IMR-90 (cell line): ENCODE measurements around the gene DOCK9. TPM values are rescaled to one million over a fixed set of nuclear protein-coding genes. Genes with fewer than 3 reads are reported as not detected.

ENCODE experiments used
- ATAC-seq: fragments of 200-7000 bp; cut with Tn5 transposase; 2 replicates; pipeline ENCODE4 v1.9.1; 2020; ENCODE audit warnings: low read depth, mild to moderate bottlenecking, moderate library complexity
- BruUV-seq: library from RNA; stranded (reverse); fragments of 400-500 nt; replicated peaks from 2 replicates; lab custom pipeline; 2021; lab: Mats Ljungman, UMichigan
- CTCF ChIA-PET: fragments of 300-600 bp; formaldehyde crosslinking; extraction: SDS; loops from one replicate; lab custom pipeline; 2021; ENCODE audit warnings: antibody characterized with exemption; lab: Yijun Ruan, JAX
- POLR2A ChIA-PET: fragments of 300-600 bp; sonication (Branson Sonifier 250); formaldehyde crosslinking; loops from one replicate; lab custom pipeline; 2022; ENCODE audit warnings: antibody characterized with exemption; ENCODE audit not compliant: unreplicated experiment; lab: Charles Lee
- DNase-seq: peaks from one replicate; pipeline ENCODE4 v3.0.0; 2013
- H2AFZ ChIP-seq: replicated peaks from 2 replicates; pipeline ENCODE3; 2013; ENCODE audit warnings: low read length, mild to moderate bottlenecking; ENCODE audit not compliant: poor library complexity
- H2AK5ac ChIP-seq: 2 replicates; pipeline ENCODE4 v1.6.1; 2013; ENCODE audit warnings: low read depth, low read length, inconsistent platforms
- H2AK9ac ChIP-seq: replicated peaks from 2 replicates; pipeline ENCODE3; 2013; ENCODE audit warnings: mild to moderate bottlenecking, low read depth, low read length, moderate library complexity; ENCODE audit not compliant: poor library complexity
- H2BK120ac ChIP-seq: 2 replicates; pipeline ENCODE4 v1.6.1; 2013; ENCODE audit warnings: low read depth, low read length, inconsistent platforms
- H2BK15ac ChIP-seq: 3 replicates; pipeline ENCODE4 v1.6.1; 2013; ENCODE audit warnings: low read depth, low read length, inconsistent platforms
- H2BK20ac ChIP-seq: 2 replicates; pipeline ENCODE4 v1.6.1; 2013; ENCODE audit warnings: low read depth, mild to moderate bottlenecking, inconsistent platforms, low read length, moderate library complexity
- H2BK5ac ChIP-seq: 2 replicates; pipeline ENCODE4 v1.6.1; 2013; ENCODE audit warnings: mild to moderate bottlenecking, low read depth, low read length, inconsistent platforms; ENCODE audit not compliant: poor library complexity, severe bottlenecking
- H3K14ac ChIP-seq: replicated peaks from 2 replicates; pipeline ENCODE4 v1.6.1; 2013; ENCODE audit warnings: low read depth, low read length, inconsistent platforms
- H3K18ac ChIP-seq: 2 replicates; pipeline ENCODE4 v1.6.1; 2013; ENCODE audit warnings: low read depth, low read length, control low read depth
- H3K23ac ChIP-seq: 2 replicates; pipeline ENCODE4 v1.6.1; 2013; ENCODE audit warnings: low read depth, low read length, inconsistent platforms
- H3K27ac ChIP-seq: 2 replicates; pipeline ENCODE4 v1.5.1; 2013; ENCODE audit warnings: mild to moderate bottlenecking, control low read depth, low read length; ENCODE audit not compliant: insufficient read depth
- H3K27me3 ChIP-seq: 2 replicates; pipeline ENCODE4 v1.6.1; 2013; ENCODE audit warnings: low read length; ENCODE audit not compliant: control insufficient read depth, insufficient read depth
- H3K36me3 ChIP-seq: 2 replicates; pipeline ENCODE4 v1.6.1; 2013; ENCODE audit warnings: low read length, mixed read lengths; ENCODE audit not compliant: control insufficient read depth, insufficient read depth
- H3K4ac ChIP-seq: 2 replicates; pipeline ENCODE4 v1.6.1; 2013; ENCODE audit warnings: low read depth, low read length, inconsistent platforms
- H3K4me1 ChIP-seq: 2 replicates; pipeline ENCODE4 v1.6.1; 2013; ENCODE audit warnings: low read length, mixed read lengths; ENCODE audit not compliant: control insufficient read depth, insufficient read depth
- H3K4me2 ChIP-seq: 2 replicates; pipeline ENCODE4 v1.6.1; 2013; ENCODE audit warnings: low read depth, mild to moderate bottlenecking, control low read depth, low read length, moderate library complexity
- H3K4me3 ChIP-seq: 2 replicates; pipeline ENCODE4 v1.5.1; 2013; ENCODE audit warnings: low read depth, mild to moderate bottlenecking, control low read depth, low read length, moderate library complexity; ENCODE audit not compliant: insufficient read depth
- H3K56ac ChIP-seq: 2 replicates; pipeline ENCODE4 v1.6.1; 2013; ENCODE audit warnings: low read length, inconsistent platforms; ENCODE audit not compliant: insufficient read depth; ENCODE audit errors: extremely low read depth
- H3K79me1 ChIP-seq, 2 experiments: 2 replicates each; pipeline ENCODE4 v1.6.1; 2013; ENCODE audit warnings: low read length in 2 of 2, inconsistent platforms in 1 of 2, low read depth in 1 of 2
- H3K9ac ChIP-seq: 2 replicates; pipeline ENCODE4 v1.6.1; 2013; ENCODE audit warnings: low read depth, low read length, control low read depth
- H3K9me1 ChIP-seq: 2 replicates; pipeline ENCODE4 v1.6.1; 2013; ENCODE audit warnings: low read length, inconsistent platforms; ENCODE audit not compliant: insufficient read depth
- H3K9me3 ChIP-seq: 2 replicates; pipeline ENCODE4 v1.6.1; 2013; ENCODE audit warnings: low read length; ENCODE audit not compliant: control insufficient read depth, insufficient read depth
- H4K20me1 ChIP-seq: 2 replicates; pipeline ENCODE4 v1.6.1; 2013; ENCODE audit warnings: low read length, inconsistent platforms; ENCODE audit not compliant: insufficient read depth
- H4K5ac ChIP-seq: 2 replicates; pipeline ENCODE4 v1.6.1; 2013; ENCODE audit warnings: mild to moderate bottlenecking, low read depth, low read length, control low read depth
- H4K8ac ChIP-seq, 2 experiments: 2 replicates each; pipeline ENCODE4 v1.6.1; 2013; ENCODE audit warnings: low read depth in 2 of 2, low read length in 2 of 2, control low read depth in 1 of 2, inconsistent platforms in 1 of 2
- H4K91ac ChIP-seq: 2 replicates; pipeline ENCODE4 v1.6.1; 2013; ENCODE audit warnings: low read depth, low read length, inconsistent platforms; ENCODE audit not compliant: insufficient read depth
- BHLHE40 ChIP-seq: fragments of 150-350 bp; IDR thresholded peaks from 2 replicates; pipeline ENCODE4 v1.6.1; 2016; ENCODE audit warnings: mild to moderate bottlenecking, low read depth, low read length
- CEBPB ChIP-seq: IDR thresholded peaks from 2 replicates; pipeline ENCODE4 v1.6.1; 2012; ENCODE audit warnings: low read depth, low read length, improper control_type of control experiment
- CHD1 ChIP-seq: IDR thresholded peaks from 2 replicates; pipeline ENCODE4 v1.6.1; 2012; ENCODE audit warnings: low read depth, low read length, improper control_type of control experiment
- CTCF ChIP-seq: conservative IDR thresholded peaks from 2 replicates; pipeline ENCODE4 v1.5.1; 2012; ENCODE audit warnings: mild to moderate bottlenecking, low read depth, low read length, improper control_type of control experiment
- FOS ChIP-seq: fragments of 150-350 bp; IDR thresholded peaks from 2 replicates; pipeline ENCODE4 v1.6.1; 2016; ENCODE audit warnings: low read depth, low read length
- MAFK ChIP-seq: IDR thresholded peaks from 2 replicates; pipeline ENCODE4 v1.6.1; 2012; ENCODE audit warnings: low read depth, low read length, improper control_type of control experiment
- MAZ ChIP-seq: IDR thresholded peaks from 2 replicates; pipeline ENCODE4 v1.6.1; 2012; ENCODE audit warnings: low read depth, mild to moderate bottlenecking, low read length, improper control_type of control experiment, moderate library complexity, borderline replicate concordance
- MXI1 ChIP-seq: IDR thresholded peaks from 2 replicates; pipeline ENCODE4 v1.6.1; 2012; ENCODE audit warnings: low read depth, mild to moderate bottlenecking, low read length, moderate library complexity, borderline replicate concordance
- NFE2L2 ChIP-seq: fragments of 150-350 bp; IDR thresholded peaks from 2 replicates; pipeline ENCODE4 v1.6.1; 2016; ENCODE audit warnings: low read depth, mild to moderate bottlenecking, low read length
- POLR2A ChIP-seq: IDR thresholded peaks from 2 replicates; pipeline ENCODE4 v1.6.1; 2012; ENCODE audit warnings: mild to moderate bottlenecking, low read depth, low read length
- RAD21 ChIP-seq: IDR thresholded peaks from 2 replicates; pipeline ENCODE4 v1.6.1; 2012; ENCODE audit warnings: low read length, improper control_type of control experiment
- RCOR1 ChIP-seq: IDR thresholded peaks from 2 replicates; pipeline ENCODE4 v1.6.1; 2012; ENCODE audit warnings: mild to moderate bottlenecking, low read length, improper control_type of control experiment; ENCODE audit not compliant: insufficient replicate concordance
- RFX5 ChIP-seq: IDR thresholded peaks from 2 replicates; pipeline ENCODE4 v1.8.0; 2012; ENCODE audit warnings: low read depth, mild to moderate bottlenecking, low read length, moderate library complexity
- SMC3 ChIP-seq: fragments of 150-350 bp; IDR thresholded peaks from 2 replicates; pipeline ENCODE4 v1.6.1; 2016; ENCODE audit warnings: low read depth, mild to moderate bottlenecking, antibody characterized with exemption, low read length, moderate library complexity
- whole genome bisulfite sequencing, 2 experiments: methylation state at CpG; one replicate each; pipeline versions ENCODE4 v1.1.5 to v1.1.7; 2013; ENCODE audit warnings: missing lambda C conversion rate in 2 of 2; ENCODE audit not compliant: insufficient read length in 1 of 2; ENCODE audit errors: extremely low coverage in 2 of 2; 5-methylcytosine and 5-hydroxymethylcytosine counted together
- dilution Hi-C: fragments of 300-500 bp; cut with HindIII; formaldehyde crosslinking; loops from one replicate; pipeline ENCODE4 v1.14.3; 2018; ENCODE audit warnings: low sequenced_read_pairs; ENCODE audit not compliant: unreplicated experiment
- in situ Hi-C: fragments of 300-500 bp; cut with MboI; formaldehyde crosslinking; loops from 3 replicates; pipeline ENCODE4 v1.14.3; 2019; ENCODE audit warnings: low sequenced_read_pairs, inconsistent platforms, mixed read lengths
- intact Hi-C: fragments of 100-400 bp; cut with micrococcal nuclease; formaldehyde crosslinking; loops from 2 replicates; pipeline ENCODE4 v1.10.0; 2022
- polyA plus RNA-seq, 3 experiments: library from polyadenylated mRNA; depleted of rRNA; stranded (reverse); fragments of >200 nt; gene quantifications; 2 replicates each; pipeline ENCODE4 v1.2.3, GENCODE V29; 2012; ENCODE audit warnings: low replicate concordance in 1 of 3
- total RNA-seq: library from RNA; depleted of rRNA; stranded (reverse); fragments of >200 nt; gene quantifications from 2 replicates; pipeline ENCODE4 v1.2.3, GENCODE V29; 2012
- TF ChIP-seq, protein P1 (sequence below): fragments of 150-350 bp; IDR thresholded peaks from 2 replicates; pipeline ENCODE4 v1.6.1; 2017; ENCODE audit warnings: mild to moderate bottlenecking, antibody characterized with exemption, low read length, low read depth
- TF ChIP-seq, protein P2 (sequence below): fragments of 150-350 bp; IDR thresholded peaks from 2 replicates; pipeline ENCODE4 v1.6.1; 2016; ENCODE audit warnings: low read depth, mild to moderate bottlenecking, low read length, moderate library complexity, borderline replicate concordance

Gene DOCK9
- total and polyA plus RNA-seq, 2 of the 4 experiments (the other 2 are of a cell fraction), result 4.8 to 7.2 TPM

DNA sequence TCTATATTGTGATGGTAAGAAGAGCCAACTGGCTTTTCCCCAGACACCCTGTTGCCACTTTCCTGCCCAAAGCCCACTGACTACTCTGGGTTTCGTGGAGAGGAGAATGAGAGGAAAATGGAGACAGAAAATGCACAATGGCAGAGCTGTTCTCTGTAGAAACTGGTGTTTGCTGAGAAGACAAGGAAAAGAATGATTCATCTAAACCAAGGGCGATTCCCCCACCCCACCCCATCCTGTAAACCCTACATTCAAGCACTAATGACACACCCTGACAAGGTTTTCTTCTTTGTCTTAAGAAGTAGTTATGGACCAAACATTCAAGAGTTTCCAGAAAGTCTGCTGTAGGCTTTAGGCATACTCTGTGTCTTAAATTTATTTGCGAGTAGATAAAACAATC lies 68.8 kb downstream of the DOCK9 start:
- no peak overlapping the region; the same call in 1 of the 2 replicates for H4K91ac ChIP-seq
- in situ Hi-C loops, result no loop called here
- H3K9ac ChIP-seq, result no peak overlapping the region
- H3K4me1 ChIP-seq, result peaks cover 6% of the 10 kb centered on the region
- no peak overlapping the region for H3K4me3 ChIP-seq
- peaks cover 5% of the 10 kb centered on the region for H3K9me1 ChIP-seq
- H2BK15ac ChIP-seq, result no peak overlapping the region
- H2AFZ ChIP-seq, result peak overlapping the region; percentile 57
- H2AK5ac ChIP-seq, result no peak overlapping the region
- no peak overlapping the region; the same call in 1 of the 2 replicates for H3K23ac ChIP-seq
- peak overlapping the region; percentile 48; the same call in 1 of the 2 replicates for H3K4ac ChIP-seq
- no peak overlapping the region; a peak in 1 of 4 replicates for H4K8ac ChIP-seq
- H3K4me2 ChIP-seq, result no peak overlapping the region
- H3K27me3 ChIP-seq, result no peaks in the 10 kb centered on the region
- no peak overlapping the region for H2BK5ac ChIP-seq
- H3K18ac ChIP-seq, result no peak overlapping the region
- no TSS peak for BruUV-seq
- H2AK9ac ChIP-seq, result peak overlapping the region; percentile 10
- intact Hi-C loops, result no loop called here
- no peak overlapping the region for H4K5ac ChIP-seq
- ATAC-seq, result no peak
- no peak for TF ChIP-seq MAZ
- no peak for TF ChIP-seq RCOR1
- TF ChIP-seq, protein P1, sequence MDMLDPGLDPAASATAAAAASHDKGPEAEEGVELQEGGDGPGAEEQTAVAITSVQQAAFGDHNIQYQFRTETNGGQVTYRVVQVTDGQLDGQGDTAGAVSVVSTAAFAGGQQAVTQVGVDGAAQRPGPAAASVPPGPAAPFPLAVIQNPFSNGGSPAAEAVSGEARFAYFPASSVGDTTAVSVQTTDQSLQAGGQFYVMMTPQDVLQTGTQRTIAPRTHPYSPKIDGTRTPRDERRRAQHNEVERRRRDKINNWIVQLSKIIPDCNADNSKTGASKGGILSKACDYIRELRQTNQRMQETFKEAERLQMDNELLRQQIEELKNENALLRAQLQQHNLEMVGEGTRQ, result no peak
- TF ChIP-seq BHLHE40, result no peak
- TF ChIP-seq RAD21, result no peak
- no peak for TF ChIP-seq RFX5
- TF ChIP-seq CHD1, result no peak
- TF ChIP-seq POLR2A, result no peak
- no peak for TF ChIP-seq MAFK
- TF ChIP-seq FOS, result no peak
- TF ChIP-seq SMC3, result no peak
- TF ChIP-seq MXI1, result no peak
- TF ChIP-seq, protein P2, sequence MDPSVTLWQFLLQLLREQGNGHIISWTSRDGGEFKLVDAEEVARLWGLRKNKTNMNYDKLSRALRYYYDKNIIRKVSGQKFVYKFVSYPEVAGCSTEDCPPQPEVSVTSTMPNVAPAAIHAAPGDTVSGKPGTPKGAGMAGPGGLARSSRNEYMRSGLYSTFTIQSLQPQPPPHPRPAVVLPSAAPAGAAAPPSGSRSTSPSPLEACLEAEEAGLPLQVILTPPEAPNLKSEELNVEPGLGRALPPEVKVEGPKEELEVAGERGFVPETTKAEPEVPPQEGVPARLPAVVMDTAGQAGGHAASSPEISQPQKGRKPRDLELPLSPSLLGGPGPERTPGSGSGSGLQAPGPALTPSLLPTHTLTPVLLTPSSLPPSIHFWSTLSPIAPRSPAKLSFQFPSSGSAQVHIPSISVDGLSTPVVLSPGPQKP, result no peak
- no peak for TF ChIP-seq NFE2L2
- TF ChIP-seq CEBPB, result no peak
- no peak for TF ChIP-seq CTCF
- peak overlapping the region; percentile 72; the same call in 1 of the 2 replicates for H3K14ac ChIP-seq
- WGBS, 2 experiments, result no CpG with 5 or more reads among the region's 3 CpGs
- 0 out of 2 replicates have a peak overlapping the region, but pooled peaks have one; percentile 31 for H2BK20ac ChIP-seq
- POLR2A ChIA-PET, result no interaction called here
- H2BK120ac ChIP-seq, result peak overlapping the region; percentile 76
- no peak overlapping the region for H3K27ac ChIP-seq
- CTCF ChIA-PET, result interaction anchor here (0.5 kb wide), 1 partner anchor 13 kb away, joined by 3 read pairs; no protein-coding TSS in a partner anchor
- no peaks in the 10 kb centered on the region for H4K20me1 ChIP-seq
- DNase-seq, result peak; percentile 14
- H3K56ac ChIP-seq, result no peak overlapping the region
- H3K79me1 ChIP-seq, result no peaks in the 10 kb centered on the region
- dilution Hi-C loops, result no loop called here
- no peaks in the 10 kb centered on the region for H3K36me3 ChIP-seq
- no peaks in the 10 kb centered on the region for H3K9me3 ChIP-seq
